DOHH2 (cell line): ENCODE data around the gene EZH2.

ENCODE experiments used
- H3F3A ChIP-seq: fragments of 200-600 bp; sonication (generic), shearing (Covaris generic); 2 replicates; pipeline ENCODE4 v1.6.0; 2016; ENCODE audit warnings: antibody characterized with exemption, mild to moderate bottlenecking; ENCODE audit not compliant: control insufficient read depth, insufficient read depth
- H3K27ac ChIP-seq: fragments of 200-600 bp; sonication (generic); 2 replicates; pipeline ENCODE4 v1.5.1; 2014; ENCODE audit warnings: low read depth, mild to moderate bottlenecking, low read length, moderate library complexity
- H3K27me3 ChIP-seq: fragments of 200-600 bp; sonication (generic); 2 replicates; pipeline ENCODE4 v1.6.1; 2014; ENCODE audit warnings: mild to moderate bottlenecking, low read length, mixed read lengths; ENCODE audit not compliant: control insufficient read depth
- H3K36me3 ChIP-seq: fragments of 200-600 bp; sonication (generic); 2 replicates; pipeline ENCODE4 v1.6.1; 2014; ENCODE audit warnings: mild to moderate bottlenecking, low read length, moderate library complexity, mixed read lengths; ENCODE audit not compliant: control insufficient read depth
- H3K4me1 ChIP-seq: fragments of 200-600 bp; sonication (generic); 2 replicates; pipeline ENCODE4 v1.6.1; 2014; ENCODE audit warnings: mild to moderate bottlenecking, low read length, mixed read lengths; ENCODE audit not compliant: control insufficient read depth
- H3K4me2 ChIP-seq: fragments of 200-600 bp; sonication (generic); 2 replicates; pipeline ENCODE4 v1.6.0; 2014; ENCODE audit warnings: mild to moderate bottlenecking, low read length, moderate library complexity
- H3K4me3 ChIP-seq: fragments of 200-600 bp; sonication (generic); 2 replicates; pipeline ENCODE4 v1.5.1; 2014; ENCODE audit warnings: mild to moderate bottlenecking, low read length, mixed read lengths
- H3K79me2 ChIP-seq: fragments of 200-600 bp; sonication (generic); 2 replicates; pipeline ENCODE4 v1.6.1; 2014; ENCODE audit warnings: mild to moderate bottlenecking, low read length, mixed read lengths; ENCODE audit not compliant: control insufficient read depth
- H3K9me2 ChIP-seq: fragments of 200-600 bp; sonication (generic); replicated peaks from 2 replicates; pipeline ENCODE4 v1.6.1; 2014; ENCODE audit warnings: mild to moderate bottlenecking, low read length, mixed read lengths; ENCODE audit not compliant: control insufficient read depth
- H3K9me3 ChIP-seq: fragments of 200-600 bp; sonication (generic); 2 replicates; pipeline ENCODE4 v1.6.1; 2014; ENCODE audit warnings: antibody characterized with exemption, low read length, mixed read lengths; ENCODE audit not compliant: control insufficient read depth, insufficient read depth
- H4K20me1 ChIP-seq: fragments of 200-600 bp; sonication (generic); 2 replicates; pipeline ENCODE4 v1.6.0; 2014; ENCODE audit warnings: low read depth, mild to moderate bottlenecking, antibody characterized with exemption, low read length, moderate library complexity; ENCODE audit not compliant: control insufficient read depth, insufficient read depth
- EZH2phosphoT487 ChIP-seq: fragments of 200-600 bp; sonication (generic); IDR thresholded peaks from 2 replicates; pipeline ENCODE4 v1.6.1; 2017; ENCODE audit warnings: borderline replicate concordance, mild to moderate bottlenecking, antibody characterized with exemption, low read length, moderate library complexity, mixed read lengths
- TF ChIP-seq, protein P1 (sequence below): fragments of 200-600 bp; sonication (generic); IDR thresholded peaks from one replicate; pipeline ENCODE4 v1.5.1; 2014; ENCODE audit warnings: antibody characterized with exemption, mild to moderate bottlenecking, low read depth, low read length; ENCODE audit not compliant: poor library complexity, severe bottlenecking

The EZH2 gene

DNA sequence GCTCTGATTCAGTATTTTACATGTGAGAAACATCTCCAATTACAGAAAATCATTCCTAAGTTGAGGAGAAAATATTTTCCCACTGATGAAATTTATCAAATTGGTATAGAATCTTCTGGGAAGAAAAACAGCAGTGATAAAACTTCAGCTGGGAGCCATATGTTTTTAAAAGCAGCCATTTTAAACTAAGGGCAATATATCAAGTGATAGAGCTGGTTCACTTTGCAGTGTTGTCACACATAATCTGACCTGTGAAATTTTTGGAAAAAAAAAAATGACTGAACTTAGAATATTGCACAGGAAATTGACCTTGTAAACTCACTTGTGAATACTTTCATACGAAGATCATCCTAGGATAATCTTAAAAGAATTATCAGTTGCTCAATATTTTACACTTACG, 10.5 kb upstream of the EZH2 start:
- H3K27me3 ChIP-seq = peaks cover 13% of the 10 kb centered on the region
- H3K9me2 ChIP-seq = no peaks in the 10 kb centered on the region
- no peak for TF ChIP-seq EZH2phosphoT487
- TF ChIP-seq, protein P1, sequence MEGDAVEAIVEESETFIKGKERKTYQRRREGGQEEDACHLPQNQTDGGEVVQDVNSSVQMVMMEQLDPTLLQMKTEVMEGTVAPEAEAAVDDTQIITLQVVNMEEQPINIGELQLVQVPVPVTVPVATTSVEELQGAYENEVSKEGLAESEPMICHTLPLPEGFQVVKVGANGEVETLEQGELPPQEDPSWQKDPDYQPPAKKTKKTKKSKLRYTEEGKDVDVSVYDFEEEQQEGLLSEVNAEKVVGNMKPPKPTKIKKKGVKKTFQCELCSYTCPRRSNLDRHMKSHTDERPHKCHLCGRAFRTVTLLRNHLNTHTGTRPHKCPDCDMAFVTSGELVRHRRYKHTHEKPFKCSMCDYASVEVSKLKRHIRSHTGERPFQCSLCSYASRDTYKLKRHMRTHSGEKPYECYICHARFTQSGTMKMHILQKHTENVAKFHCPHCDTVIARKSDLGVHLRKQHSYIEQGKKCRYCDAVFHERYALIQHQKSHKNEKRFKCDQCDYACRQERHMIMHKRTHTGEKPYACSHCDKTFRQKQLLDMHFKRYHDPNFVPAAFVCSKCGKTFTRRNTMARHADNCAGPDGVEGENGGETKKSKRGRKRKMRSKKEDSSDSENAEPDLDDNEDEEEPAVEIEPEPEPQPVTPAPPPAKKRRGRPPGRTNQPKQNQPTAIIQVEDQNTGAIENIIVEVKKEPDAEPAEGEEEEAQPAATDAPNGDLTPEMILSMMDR = no peak
- H4K20me1 ChIP-seq = no peaks in the 10 kb centered on the region
- no peaks in the 10 kb centered on the region for H3K36me3 ChIP-seq
- H3F3A ChIP-seq = peaks cover 4% of the 10 kb centered on the region; the same call in 1 of the 2 replicates
- no peak overlapping the region for H3K4me3 ChIP-seq
- no peaks in the 10 kb centered on the region for H3K9me3 ChIP-seq
- H3K79me2 ChIP-seq = no peaks in the 10 kb centered on the region
- no peak overlapping the region for H3K27ac ChIP-seq
- no peak overlapping the region for H3K4me2 ChIP-seq
- no peaks in the 10 kb centered on the region for H3K4me1 ChIP-seq

- Histone ChIP-seq H3K4me3 (no peak overlapping the region), H3K4me1 (no peaks in the 10 kb centered on the region), H3K27me3 (peaks cover 13% of the 10 kb centered on the region), H3F3A (peaks cover 5% of the 10 kb centered on the region; the same call in 1 of the 2 replicates), H3K79me2 (no peaks in the 10 kb centered on the region), H3K4me2 (no peak overlapping the region), H3K9me3 (no peaks in the 10 kb centered on the region), H3K27ac (no peak overlapping the region), H3K36me3 (no peaks in the 10 kb centered on the region), H4K20me1 (no peaks in the 10 kb centered on the region), H3K9me2 (no peaks in the 10 kb centered on the region)
- TF ChIP-seq, protein P1 = no peak
- TF ChIP-seq EZH2phosphoT487 = no peak
These were observed 9.0 kb upstream of the EZH2 start for GRCh38 chr7:148893071-148893470.

- no peak overlapping the region for H3K27ac ChIP-seq
- no peaks in the 10 kb centered on the region for H4K20me1 ChIP-seq
- TF ChIP-seq, protein P1 = no peak
- no peak for TF ChIP-seq EZH2phosphoT487
- peaks cover 17% of the 10 kb centered on the region for H3K79me2 ChIP-seq
- H3K36me3 ChIP-seq = peaks cover 12% of the 10 kb centered on the region
- H3K4me2 ChIP-seq = no peak overlapping the region
- H3K4me1 ChIP-seq = peaks cover 8% of the 10 kb centered on the region
- H3K27me3 ChIP-seq = peaks cover 9% of the 10 kb centered on the region; the same call in 1 of the 2 replicates
- H3K4me3 ChIP-seq = no peak overlapping the region
- H3F3A ChIP-seq = peaks cover 18% of the 10 kb centered on the region
- H3K9me3 ChIP-seq = no peaks in the 10 kb centered on the region
- H3K9me2 ChIP-seq = no peaks in the 10 kb centered on the region
These were observed 4.2 kb upstream of the EZH2 start for GRCh38 chr7:148888300-148888699.
